VCaP (cell line): ENCODE results near the gene ITGB6.

Experiments
- H3K27ac ChIP-seq: fragments of 450-650 bp; 2 replicates; pipeline ENCODE4 v1.5.1; 2017
- CTCF ChIP-seq: fragments of 450-650 bp; conservative IDR thresholded peaks from 2 replicates; pipeline ENCODE4 v1.5.1; 2017; ENCODE audit warnings: mild to moderate bottlenecking, moderate library complexity

Gene ITGB6

GRCh38 chr2:160207804-160208654 is 8.0 kb upstream of the ITGB6 start:
- no peak for TF ChIP-seq CTCF
- no peak overlapping the region for H3K27ac ChIP-seq

GRCh38 chr2:160207271-160207670 is 7.2 kb upstream of the ITGB6 start:
- TF ChIP-seq CTCF: no peak
- no peak overlapping the region for H3K27ac ChIP-seq

GRCh38 chr2:160206436-160206835 is 6.4 kb upstream of the ITGB6 start:
- no peak for TF ChIP-seq CTCF
- no peak overlapping the region for H3K27ac ChIP-seq

- H3K27ac ChIP-seq: no peak overlapping the region
- no peak for TF ChIP-seq CTCF
Observed at GRCh38 chr2:160205505-160205904, 5.4 kb upstream of the ITGB6 start.

- TF ChIP-seq CTCF: no peak
Observed at GRCh38 chr2:160203422-160203821, 3.4 kb upstream of the ITGB6 start.

GRCh38 chr2:160203007-160203406 is 2.9 kb upstream of the ITGB6 start:
- no peak overlapping the region for H3K27ac ChIP-seq
- no peak for TF ChIP-seq CTCF

More at GRCh38 chr2:160203422-160203821, 3.4 kb upstream of the ITGB6 start:
- H3K27ac ChIP-seq: no peak overlapping the region

GRCh38 chr2:160201849-160202539 is 1.9 kb upstream of the ITGB6 start:
- no peak overlapping the region for H3K27ac ChIP-seq
- TF ChIP-seq CTCF: no peak
